Neural progenitor cell (in vitro differentiated cells): ENCODE results near the gene CXCL1.

Experiments used
- EZH2 ChIP-seq: fragments of 200-600 bp; sonication (generic); IDR thresholded peaks from 2 replicates; pipeline ENCODE4 v1.6.1; 2017; ENCODE audit warnings: antibody characterized with exemption, mild to moderate bottlenecking, moderate library complexity
- EZH2phosphoT487 ChIP-seq: fragments of 200-600 bp; sonication (generic); IDR thresholded peaks from 2 replicates; pipeline ENCODE4 v1.6.1; 2017; ENCODE audit warnings: antibody characterized with exemption
- TF ChIP-seq, protein P1 (sequence below): fragments of 200-600 bp; sonication (generic); IDR thresholded peaks from 2 replicates; pipeline ENCODE4 v1.5.1; 2017; ENCODE audit warnings: antibody characterized with exemption, mild to moderate bottlenecking

DNA sequence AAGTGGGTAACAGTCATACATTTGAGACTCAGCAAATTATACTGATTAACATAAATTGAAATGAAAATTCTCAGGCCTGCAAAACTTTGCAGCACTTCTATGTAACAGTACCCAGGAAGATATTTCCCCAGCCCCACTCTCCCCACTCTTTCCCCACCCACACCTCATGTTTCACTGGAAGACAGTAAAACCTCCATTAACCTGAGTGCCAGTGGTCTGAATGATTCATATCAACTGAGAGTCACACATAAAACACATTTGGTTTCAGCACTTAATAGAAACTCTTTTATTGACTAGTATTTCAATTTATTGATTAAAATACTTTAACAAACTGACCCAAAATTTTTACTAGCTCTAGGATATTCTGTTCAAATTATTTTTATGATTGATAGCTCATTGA lies 25.8 kb upstream of the CXCL1 start:
- TF ChIP-seq, protein P1, sequence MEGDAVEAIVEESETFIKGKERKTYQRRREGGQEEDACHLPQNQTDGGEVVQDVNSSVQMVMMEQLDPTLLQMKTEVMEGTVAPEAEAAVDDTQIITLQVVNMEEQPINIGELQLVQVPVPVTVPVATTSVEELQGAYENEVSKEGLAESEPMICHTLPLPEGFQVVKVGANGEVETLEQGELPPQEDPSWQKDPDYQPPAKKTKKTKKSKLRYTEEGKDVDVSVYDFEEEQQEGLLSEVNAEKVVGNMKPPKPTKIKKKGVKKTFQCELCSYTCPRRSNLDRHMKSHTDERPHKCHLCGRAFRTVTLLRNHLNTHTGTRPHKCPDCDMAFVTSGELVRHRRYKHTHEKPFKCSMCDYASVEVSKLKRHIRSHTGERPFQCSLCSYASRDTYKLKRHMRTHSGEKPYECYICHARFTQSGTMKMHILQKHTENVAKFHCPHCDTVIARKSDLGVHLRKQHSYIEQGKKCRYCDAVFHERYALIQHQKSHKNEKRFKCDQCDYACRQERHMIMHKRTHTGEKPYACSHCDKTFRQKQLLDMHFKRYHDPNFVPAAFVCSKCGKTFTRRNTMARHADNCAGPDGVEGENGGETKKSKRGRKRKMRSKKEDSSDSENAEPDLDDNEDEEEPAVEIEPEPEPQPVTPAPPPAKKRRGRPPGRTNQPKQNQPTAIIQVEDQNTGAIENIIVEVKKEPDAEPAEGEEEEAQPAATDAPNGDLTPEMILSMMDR: no peak
- TF ChIP-seq EZH2phosphoT487 (no peak), EZH2 (no peak)
